ENCODE measurements around the gene INPP5D. TPM values are rescaled to one million over a fixed set of nuclear protein-coding genes. Genes with fewer than 3 reads are reported as not detected.
"Not testable (repeated sequence)": the region's sequence is repeated elsewhere in the genome, so short reads cannot be mapped to it uniquely, and the experiment has no call there.

Gene INPP5D
- total RNA-seq, 1 donor from 2014 or later: 33.3 TPM

GRCh38 chr2:233047206-233047605, 12.9 kb upstream of the INPP5D start:
- Histone ChIP-seq H3K36me3 (no peaks in the 10 kb centered on the region), H3K27ac (no peak overlapping the region), H3K27me3 (no peaks in the 10 kb centered on the region), H3K9me3 (no peaks in the 10 kb centered on the region), H3K4me3 (no peak overlapping the region), H3K4me1 (no peaks in the 10 kb centered on the region)
- ATAC-seq: no peak
- DNase-seq: no peak
- intact Hi-C loops (cut with DNase I): no loop called here
- no peak for TF ChIP-seq CTCF (IDR thresholded peaks at IDR 0.05)

- DNase-seq (peak; percentile 27), ATAC-seq (no peak)
- Histone ChIP-seq H3K36me3 (no peaks in the 10 kb centered on the region), H3K4me1 (no peaks in the 10 kb centered on the region), H3K27me3 (no peaks in the 10 kb centered on the region), H3K27ac (no peak overlapping the region), H3K4me3 (no peak overlapping the region), H3K9me3 (no peaks in the 10 kb centered on the region)
- TF ChIP-seq CTCF (IDR thresholded peaks at IDR 0.05): no peak
- intact Hi-C loops (cut with DNase I): no loop called here
Observed at GRCh38 chr2:233047667-233048066, 12.5 kb upstream of the INPP5D start.

GRCh38 chr2:233048569-233049193, 11.5 kb upstream of the INPP5D start:
- DNase-seq (peak; percentile 22), ATAC-seq (no peak)
- Histone ChIP-seq H3K27ac (no peak overlapping the region), H3K27me3 (no peaks in the 10 kb centered on the region), H3K9me3 (no peaks in the 10 kb centered on the region), H3K4me1 (no peaks in the 10 kb centered on the region), H3K36me3 (no peaks in the 10 kb centered on the region), H3K4me3 (no peak overlapping the region)
- intact Hi-C loops (cut with DNase I): no loop called here
- no peak for TF ChIP-seq CTCF (IDR thresholded peaks at IDR 0.05)

- intact Hi-C loops (cut with DNase I): no loop called here
Observed at GRCh38 chr2:233049194-233049761, 10.9 kb upstream of the INPP5D start.

GRCh38 chr2:233051241-233052149, 8.6 kb upstream of the INPP5D start:
- intact Hi-C loops (cut with DNase I): no loop called here
- TF ChIP-seq CTCF (IDR thresholded peaks at IDR 0.05): no peak
- no peak overlapping the region for H3K27ac ChIP-seq
- H3K27me3 ChIP-seq: no peaks in the 10 kb centered on the region
- H3K4me3 ChIP-seq: no peak overlapping the region
- no peaks in the 10 kb centered on the region for H3K36me3 ChIP-seq
- DNase-seq (peak; percentile 74), ATAC-seq (peak; percentile 75)
- H3K9me3 ChIP-seq: no peaks in the 10 kb centered on the region
- H3K4me1 ChIP-seq: no peaks in the 10 kb centered on the region

More at GRCh38 chr2:233049194-233049761, 10.9 kb upstream of the INPP5D start:
- TF ChIP-seq CTCF (IDR thresholded peaks at IDR 0.05): no peak
- DNase-seq (peak; percentile 32), ATAC-seq (no peak)
- H3K4me3 ChIP-seq: no peak overlapping the region
- H3K27me3 ChIP-seq: no peaks in the 10 kb centered on the region
- no peaks in the 10 kb centered on the region for H3K36me3 ChIP-seq
- no peak overlapping the region for H3K27ac ChIP-seq
- H3K4me1 ChIP-seq: no peaks in the 10 kb centered on the region
- no peaks in the 10 kb centered on the region for H3K9me3 ChIP-seq

GRCh38 chr2:233052517-233052916, 7.6 kb upstream of the INPP5D start:
- H3K27ac ChIP-seq; ATAC-seq; H3K4me1 ChIP-seq; H3K9me3 ChIP-seq; H3K36me3 ChIP-seq; intact Hi-C loops (cut with DNase I); H3K27me3 ChIP-seq; H3K4me3 ChIP-seq: not testable (repeated sequence)
- DNase-seq: peak; percentile 16
